ENCODE results near the gene PPARG. TPM values are rescaled to one million over a fixed set of nuclear protein-coding genes. Genes with fewer than 3 reads are reported as not detected.

PPARG gene
- total and polyA plus RNA-seq, 2 of the 8 experiments (the other 6 are each of a cell fraction or from before 2014, with no cell fraction given) = 0.06 TPM; not detected in 1

DNA sequence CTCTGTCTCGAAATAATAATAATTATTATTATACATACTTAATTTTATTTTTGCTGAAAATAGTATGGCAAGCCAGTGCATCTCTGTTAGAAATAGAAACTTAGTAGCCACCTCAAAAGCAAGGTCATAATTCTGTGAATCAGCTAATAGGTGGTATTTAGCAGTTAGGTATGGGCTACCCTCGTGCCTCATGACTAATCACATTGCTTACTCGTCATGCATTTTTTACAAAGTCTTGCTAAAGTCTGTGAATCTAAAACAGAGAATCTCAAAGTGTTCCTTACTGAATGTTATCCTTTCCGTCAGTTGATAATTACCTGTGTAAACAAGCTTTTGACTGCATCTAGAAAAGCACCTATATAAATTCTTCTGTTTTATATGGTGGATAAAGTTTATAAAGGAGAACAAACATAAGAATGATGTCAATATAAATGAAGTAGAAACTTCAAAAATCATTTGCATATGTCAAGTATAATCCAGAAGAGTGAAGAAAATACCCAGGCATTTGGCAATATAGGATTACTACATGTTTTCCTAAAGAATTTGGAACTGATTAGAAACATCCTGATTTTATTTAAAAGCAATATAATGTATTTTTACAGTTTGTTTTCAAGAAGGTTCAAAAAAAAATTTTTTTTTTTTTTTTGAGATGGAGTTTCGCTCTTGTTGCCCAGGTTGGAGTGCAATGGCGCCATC, 6.2 kb downstream of the PPARG start (continued):
- TF ChIP-seq, protein P1, sequence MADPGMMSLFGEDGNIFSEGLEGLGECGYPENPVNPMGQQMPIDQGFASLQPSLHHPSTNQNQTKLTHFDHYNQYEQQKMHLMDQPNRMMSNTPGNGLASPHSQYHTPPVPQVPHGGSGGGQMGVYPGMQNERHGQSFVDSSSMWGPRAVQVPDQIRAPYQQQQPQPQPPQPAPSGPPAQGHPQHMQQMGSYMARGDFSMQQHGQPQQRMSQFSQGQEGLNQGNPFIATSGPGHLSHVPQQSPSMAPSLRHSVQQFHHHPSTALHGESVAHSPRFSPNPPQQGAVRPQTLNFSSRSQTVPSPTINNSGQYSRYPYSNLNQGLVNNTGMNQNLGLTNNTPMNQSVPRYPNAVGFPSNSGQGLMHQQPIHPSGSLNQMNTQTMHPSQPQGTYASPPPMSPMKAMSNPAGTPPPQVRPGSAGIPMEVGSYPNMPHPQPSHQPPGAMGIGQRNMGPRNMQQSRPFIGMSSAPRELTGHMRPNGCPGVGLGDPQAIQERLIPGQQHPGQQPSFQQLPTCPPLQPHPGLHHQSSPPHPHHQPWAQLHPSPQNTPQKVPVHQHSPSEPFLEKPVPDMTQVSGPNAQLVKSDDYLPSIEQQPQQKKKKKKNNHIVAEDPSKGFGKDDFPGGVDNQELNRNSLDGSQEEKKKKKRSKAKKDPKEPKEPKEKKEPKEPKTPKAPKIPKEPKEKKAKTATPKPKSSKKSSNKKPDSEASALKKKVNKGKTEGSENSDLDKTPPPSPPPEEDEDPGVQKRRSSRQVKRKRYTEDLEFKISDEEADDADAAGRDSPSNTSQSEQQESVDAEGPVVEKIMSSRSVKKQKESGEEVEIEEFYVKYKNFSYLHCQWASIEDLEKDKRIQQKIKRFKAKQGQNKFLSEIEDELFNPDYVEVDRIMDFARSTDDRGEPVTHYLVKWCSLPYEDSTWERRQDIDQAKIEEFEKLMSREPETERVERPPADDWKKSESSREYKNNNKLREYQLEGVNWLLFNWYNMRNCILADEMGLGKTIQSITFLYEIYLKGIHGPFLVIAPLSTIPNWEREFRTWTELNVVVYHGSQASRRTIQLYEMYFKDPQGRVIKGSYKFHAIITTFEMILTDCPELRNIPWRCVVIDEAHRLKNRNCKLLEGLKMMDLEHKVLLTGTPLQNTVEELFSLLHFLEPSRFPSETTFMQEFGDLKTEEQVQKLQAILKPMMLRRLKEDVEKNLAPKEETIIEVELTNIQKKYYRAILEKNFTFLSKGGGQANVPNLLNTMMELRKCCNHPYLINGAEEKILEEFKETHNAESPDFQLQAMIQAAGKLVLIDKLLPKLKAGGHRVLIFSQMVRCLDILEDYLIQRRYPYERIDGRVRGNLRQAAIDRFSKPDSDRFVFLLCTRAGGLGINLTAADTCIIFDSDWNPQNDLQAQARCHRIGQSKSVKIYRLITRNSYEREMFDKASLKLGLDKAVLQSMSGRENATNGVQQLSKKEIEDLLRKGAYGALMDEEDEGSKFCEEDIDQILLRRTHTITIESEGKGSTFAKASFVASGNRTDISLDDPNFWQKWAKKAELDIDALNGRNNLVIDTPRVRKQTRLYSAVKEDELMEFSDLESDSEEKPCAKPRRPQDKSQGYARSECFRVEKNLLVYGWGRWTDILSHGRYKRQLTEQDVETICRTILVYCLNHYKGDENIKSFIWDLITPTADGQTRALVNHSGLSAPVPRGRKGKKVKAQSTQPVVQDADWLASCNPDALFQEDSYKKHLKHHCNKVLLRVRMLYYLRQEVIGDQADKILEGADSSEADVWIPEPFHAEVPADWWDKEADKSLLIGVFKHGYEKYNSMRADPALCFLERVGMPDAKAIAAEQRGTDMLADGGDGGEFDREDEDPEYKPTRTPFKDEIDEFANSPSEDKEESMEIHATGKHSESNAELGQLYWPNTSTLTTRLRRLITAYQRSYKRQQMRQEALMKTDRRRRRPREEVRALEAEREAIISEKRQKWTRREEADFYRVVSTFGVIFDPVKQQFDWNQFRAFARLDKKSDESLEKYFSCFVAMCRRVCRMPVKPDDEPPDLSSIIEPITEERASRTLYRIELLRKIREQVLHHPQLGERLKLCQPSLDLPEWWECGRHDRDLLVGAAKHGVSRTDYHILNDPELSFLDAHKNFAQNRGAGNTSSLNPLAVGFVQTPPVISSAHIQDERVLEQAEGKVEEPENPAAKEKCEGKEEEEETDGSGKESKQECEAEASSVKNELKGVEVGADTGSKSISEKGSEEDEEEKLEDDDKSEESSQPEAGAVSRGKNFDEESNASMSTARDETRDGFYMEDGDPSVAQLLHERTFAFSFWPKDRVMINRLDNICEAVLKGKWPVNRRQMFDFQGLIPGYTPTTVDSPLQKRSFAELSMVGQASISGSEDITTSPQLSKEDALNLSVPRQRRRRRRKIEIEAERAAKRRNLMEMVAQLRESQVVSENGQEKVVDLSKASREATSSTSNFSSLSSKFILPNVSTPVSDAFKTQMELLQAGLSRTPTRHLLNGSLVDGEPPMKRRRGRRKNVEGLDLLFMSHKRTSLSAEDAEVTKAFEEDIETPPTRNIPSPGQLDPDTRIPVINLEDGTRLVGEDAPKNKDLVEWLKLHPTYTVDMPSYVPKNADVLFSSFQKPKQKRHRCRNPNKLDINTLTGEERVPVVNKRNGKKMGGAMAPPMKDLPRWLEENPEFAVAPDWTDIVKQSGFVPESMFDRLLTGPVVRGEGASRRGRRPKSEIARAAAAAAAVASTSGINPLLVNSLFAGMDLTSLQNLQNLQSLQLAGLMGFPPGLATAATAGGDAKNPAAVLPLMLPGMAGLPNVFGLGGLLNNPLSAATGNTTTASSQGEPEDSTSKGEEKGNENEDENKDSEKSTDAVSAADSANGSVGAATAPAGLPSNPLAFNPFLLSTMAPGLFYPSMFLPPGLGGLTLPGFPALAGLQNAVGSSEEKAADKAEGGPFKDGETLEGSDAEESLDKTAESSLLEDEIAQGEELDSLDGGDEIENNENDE (IDR thresholded peaks at IDR 0.05; ENCODE audit: insufficient replicate concordance, low read length) = no peak
- TF ChIP-seq RBBP5 (IDR thresholded peaks at IDR 0.05; ENCODE audit: borderline replicate concordance, low read depth, low read length) (no peak), SIN3A (conservative IDR thresholded peaks at IDR 0.05 in 1 of 2, IDR thresholded peaks at IDR 0.05 in 1 of 2; ENCODE audit: low read depth in 1 of 2, low read length in 2 of 2) (no peak), NANOG (IDR thresholded peaks at IDR 0.05; ENCODE audit: insufficient read depth, low read depth, low read length, poor library complexity, severe bottlenecking) (no peak), POU5F1 (IDR thresholded peaks at IDR 0.05; ENCODE audit: low read depth, low read length) (no peak), BCL11A (IDR thresholded peaks at IDR 0.05; ENCODE audit: low read depth in 2 of 2, low read length in 2 of 2) (no peak), EZH2 (IDR thresholded peaks at IDR 0.05; ENCODE audit: low read depth, low read length, severe bottlenecking) (no peak), YY1 (IDR thresholded peaks at IDR 0.05; ENCODE audit: low read depth, low read length) (no peak)
